HUES48 (cell line): ENCODE results near the gene HJV.
A peak's percentile ranks its signal among the peaks of the same experiment; 100 is the strongest.
"Not testable (repeated sequence)": the region's sequence is repeated elsewhere in the genome, so short reads cannot be mapped to it uniquely, and the experiment has no call there.

Source experiments
- H3K27ac ChIP-seq: one replicate; pipeline ENCODE4 v1.7.0; 2013; ENCODE audit warnings: low read depth, low read length, inconsistent platforms
- H3K27me3 ChIP-seq: 2 replicates; pipeline ENCODE4 v1.6.1; 2013; ENCODE audit warnings: mild to moderate bottlenecking, low read length; ENCODE audit not compliant: control insufficient read depth, insufficient read depth
- H3K36me3 ChIP-seq: 2 replicates; pipeline ENCODE4 v1.6.1; 2013; ENCODE audit warnings: low read length; ENCODE audit not compliant: control insufficient read depth, insufficient read depth
- H3K4me1 ChIP-seq: 2 replicates; pipeline ENCODE4 v1.6.1; 2013; ENCODE audit warnings: mild to moderate bottlenecking, low read length; ENCODE audit not compliant: control insufficient read depth, insufficient read depth
- H3K4me3 ChIP-seq: 2 replicates; pipeline ENCODE4 v1.5.1; 2013; ENCODE audit warnings: mild to moderate bottlenecking, low read depth, low read length
- H3K9ac ChIP-seq: 2 replicates; pipeline ENCODE4 v1.6.1; 2013; ENCODE audit warnings: mild to moderate bottlenecking, low read depth, low read length, moderate library complexity
- H3K9me3 ChIP-seq: 2 replicates; pipeline ENCODE4 v1.6.1; 2013; ENCODE audit warnings: low read length; ENCODE audit not compliant: control insufficient read depth, insufficient read depth

Gene HJV

DNA sequence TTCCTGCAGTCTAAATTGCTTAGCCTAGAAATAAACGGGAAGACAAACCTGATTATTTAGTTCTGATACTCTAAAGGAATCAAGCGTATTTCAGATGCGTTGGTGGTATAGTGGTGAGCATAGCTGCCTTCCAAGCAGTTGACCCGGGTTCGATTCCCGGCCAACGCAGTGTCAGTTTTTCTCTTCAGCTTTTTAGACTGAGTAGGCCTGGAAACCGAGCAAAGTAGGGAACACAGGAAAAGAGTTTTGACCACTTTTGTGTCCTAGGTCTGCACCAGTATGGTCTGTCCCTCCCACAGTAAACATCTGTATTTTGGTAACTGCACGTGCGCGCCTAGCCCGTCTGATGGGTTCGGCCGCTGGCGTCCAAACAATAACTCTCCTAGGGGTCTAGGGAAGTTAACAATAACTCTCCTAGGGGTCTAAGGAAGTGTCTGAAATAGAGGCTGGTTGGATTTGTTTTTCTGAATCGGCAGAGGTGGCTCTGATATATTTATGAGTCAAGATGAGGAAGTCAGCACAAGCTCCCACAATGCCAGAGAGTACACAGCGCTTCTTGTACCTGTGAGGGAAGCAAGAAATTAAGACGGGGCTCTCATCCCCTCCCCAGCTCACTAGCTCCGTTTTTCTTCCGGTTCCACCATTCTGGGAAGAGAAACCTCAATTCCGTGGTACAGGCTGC lies 15.6 kb upstream of the HJV start:
- no peaks in the 10 kb centered on the region for H3K36me3 ChIP-seq
- peak overlapping the region; percentile 72 for H3K27ac ChIP-seq
- no peaks in the 10 kb centered on the region for H3K27me3 ChIP-seq
- no peaks in the 10 kb centered on the region for H3K9me3 ChIP-seq
- H3K4me1 ChIP-seq: peaks cover 8% of the 10 kb centered on the region
- H3K4me3 ChIP-seq: peak overlapping the region; percentile 100
- H3K9ac ChIP-seq: peak overlapping the region; percentile 96

DNA sequence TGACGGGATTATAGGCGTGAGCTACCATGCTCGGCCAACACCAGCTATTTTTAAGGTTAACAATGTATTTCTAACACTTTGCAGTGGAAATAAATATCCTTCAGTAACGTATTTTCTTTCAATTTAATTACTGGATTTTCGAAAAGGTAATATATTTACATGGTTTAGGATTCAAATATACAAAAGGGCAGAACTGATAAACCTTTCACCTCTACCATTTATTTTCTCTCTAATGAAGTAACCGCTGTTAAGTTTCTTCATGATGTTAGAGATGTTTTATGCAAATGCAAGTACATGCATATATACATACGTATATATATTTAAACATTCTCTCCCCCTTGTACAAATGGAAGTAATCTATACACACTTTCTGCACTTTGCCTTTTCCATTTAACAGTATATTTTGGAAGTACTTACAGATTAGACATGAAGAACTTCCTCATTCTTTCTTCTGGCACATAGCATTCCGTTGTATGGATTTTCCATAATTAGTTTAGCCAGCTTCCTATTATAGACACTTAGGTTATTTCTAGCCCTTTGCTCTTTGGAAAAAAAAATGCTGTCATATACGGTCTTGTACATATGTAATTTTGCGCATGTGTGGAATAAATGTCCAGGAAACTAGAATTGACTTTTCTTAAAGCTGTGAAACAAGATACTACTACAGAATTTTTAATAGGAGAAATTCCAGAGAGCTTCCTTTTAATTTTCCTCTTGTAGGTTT lies 14.9 kb upstream of the HJV start:
- H3K9ac ChIP-seq: no peak overlapping the region
- no peak overlapping the region for H3K27ac ChIP-seq
- no peaks in the 10 kb centered on the region for H3K27me3 ChIP-seq
- H3K9me3 ChIP-seq: no peaks in the 10 kb centered on the region
- peaks cover 8% of the 10 kb centered on the region for H3K4me1 ChIP-seq
- peak overlapping the region; percentile 100 for H3K4me3 ChIP-seq
- no peaks in the 10 kb centered on the region for H3K36me3 ChIP-seq

DNA sequence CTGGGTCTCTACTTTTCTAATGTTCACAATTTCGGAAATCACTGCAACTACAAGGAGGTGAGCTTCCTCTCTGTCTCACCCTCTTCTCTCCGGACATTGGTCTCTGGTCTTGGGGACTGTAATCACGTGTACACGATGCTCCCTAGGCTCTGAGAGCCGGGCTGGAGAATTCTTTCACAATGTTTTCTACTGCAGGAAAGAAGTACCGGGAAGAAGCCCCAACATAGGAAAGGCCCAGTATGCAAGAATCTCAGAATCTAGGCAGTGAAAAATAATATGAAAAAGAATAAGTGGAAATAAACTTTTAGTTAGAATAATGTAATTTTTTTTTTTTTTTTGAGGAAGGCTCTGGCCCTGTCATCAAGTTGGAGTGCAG lies 13.5 kb upstream of the HJV start:
- H3K9ac ChIP-seq: peak overlapping the region; percentile 14
- peaks cover 8% of the 10 kb centered on the region for H3K4me1 ChIP-seq
- H3K9me3 ChIP-seq: no peaks in the 10 kb centered on the region
- no peak overlapping the region for H3K27ac ChIP-seq
- H3K36me3 ChIP-seq: no peaks in the 10 kb centered on the region
- no peaks in the 10 kb centered on the region for H3K27me3 ChIP-seq
- H3K4me3 ChIP-seq: peak overlapping the region; percentile 56

DNA sequence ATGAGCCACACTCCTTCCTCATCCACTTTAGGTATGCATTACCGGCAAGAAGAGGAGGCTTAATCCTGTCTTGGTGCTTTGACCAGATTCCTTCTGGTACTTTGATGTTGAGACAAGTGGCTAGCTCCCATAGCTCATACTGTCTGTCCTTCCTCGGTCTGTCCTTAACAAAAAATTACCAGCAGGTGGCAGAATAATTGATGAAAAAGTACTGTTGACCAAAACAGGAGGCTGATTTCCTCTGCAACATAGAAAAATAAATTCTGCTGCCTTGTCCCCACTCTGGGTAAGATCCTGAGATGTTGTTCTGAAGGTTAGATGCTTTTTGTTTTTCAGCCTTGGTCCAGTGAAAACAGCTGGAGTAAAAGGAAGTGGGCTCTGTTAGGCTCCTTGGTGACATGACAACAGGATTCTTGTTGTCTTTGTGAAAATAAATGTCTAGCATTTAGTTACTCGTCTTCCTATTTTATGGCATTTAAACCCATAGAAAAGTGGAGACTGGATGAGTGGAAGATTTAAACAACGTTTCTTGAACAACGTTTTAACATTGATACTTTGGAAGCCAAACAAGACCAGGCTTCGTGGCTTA lies 11.2 kb upstream of the HJV start:
- Histone ChIP-seq H3K27ac (no peak overlapping the region), H3K9me3 (no peaks in the 10 kb centered on the region), H3K9ac (no peak overlapping the region), H3K36me3 (no peaks in the 10 kb centered on the region), H3K4me1 (peaks cover 8% of the 10 kb centered on the region), H3K27me3 (no peaks in the 10 kb centered on the region), H3K4me3 (no peak overlapping the region)

DNA sequence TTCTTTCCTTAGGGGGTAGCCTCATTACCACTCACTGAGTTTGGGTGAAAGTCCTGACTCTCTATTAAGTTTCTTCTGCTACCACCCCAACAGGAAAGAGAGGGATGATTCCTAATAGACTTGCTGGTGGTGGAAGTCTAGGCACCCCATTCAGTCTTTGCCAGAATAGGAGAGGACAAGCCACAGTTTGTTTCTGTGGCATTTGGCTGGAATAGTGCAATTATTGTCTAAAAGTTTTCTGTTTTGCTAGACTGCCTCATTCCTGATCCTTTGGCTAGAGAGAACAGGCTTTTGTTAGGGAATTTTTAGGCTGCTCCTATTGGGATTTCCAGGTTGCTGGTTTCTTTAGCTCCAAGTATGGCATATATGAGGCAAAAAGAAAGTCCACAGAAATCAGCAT lies 9.9 kb upstream of the HJV start:
- H3K27me3 ChIP-seq: no peaks in the 10 kb centered on the region
- no peak overlapping the region for H3K4me3 ChIP-seq
- peaks cover 7% of the 10 kb centered on the region for H3K4me1 ChIP-seq
- no peak overlapping the region for H3K9ac ChIP-seq
- H3K27ac ChIP-seq: no peak overlapping the region
- H3K9me3 ChIP-seq: no peaks in the 10 kb centered on the region
- H3K36me3 ChIP-seq: no peaks in the 10 kb centered on the region

DNA sequence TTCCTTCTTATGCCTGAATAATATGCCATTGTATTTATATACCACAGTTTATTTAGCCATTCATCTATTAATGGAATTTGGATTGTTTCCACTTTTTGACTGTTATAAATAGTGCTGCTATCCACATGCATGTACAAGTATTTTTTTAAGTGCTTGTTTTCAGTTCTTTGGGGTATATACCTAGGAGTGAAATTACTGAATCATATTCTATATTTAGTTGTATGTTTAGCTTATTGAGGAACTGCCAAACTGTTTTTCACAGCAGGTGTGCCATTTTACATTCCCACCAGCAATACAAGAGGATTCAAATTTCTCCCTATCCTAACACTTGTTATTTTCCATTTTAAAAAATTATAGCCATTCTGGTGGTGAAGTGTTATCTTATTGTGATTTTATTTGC lies 7.6 kb upstream of the HJV start:
- no peaks in the 10 kb centered on the region for H3K9me3 ChIP-seq
- H3K27ac ChIP-seq: no peak overlapping the region
- no peaks in the 10 kb centered on the region for H3K36me3 ChIP-seq
- no peaks in the 10 kb centered on the region for H3K4me1 ChIP-seq
- H3K27me3 ChIP-seq: no peaks in the 10 kb centered on the region
- H3K9ac ChIP-seq: no peak overlapping the region
- no peak overlapping the region for H3K4me3 ChIP-seq

DNA sequence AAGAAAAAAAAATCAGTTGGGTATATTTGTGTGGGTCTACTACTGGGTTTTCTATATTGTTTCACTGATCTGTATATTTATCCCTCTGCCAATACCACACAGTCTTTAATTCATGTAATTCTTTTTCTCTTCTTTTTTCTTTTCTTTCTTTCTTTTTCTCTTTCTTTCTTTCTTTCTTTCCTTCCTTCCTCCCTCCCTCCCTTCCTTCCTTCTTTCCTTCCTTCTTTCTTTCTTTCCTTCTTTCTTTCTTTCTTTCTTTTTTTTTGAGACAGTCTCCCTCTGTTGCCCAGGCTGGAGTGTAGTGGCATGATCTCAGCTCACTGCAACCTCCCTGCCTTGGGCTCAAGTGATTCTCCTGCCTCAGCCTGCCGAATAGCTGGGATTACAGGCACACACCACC lies 5.1 kb upstream of the HJV start:
- H3K4me1 ChIP-seq, H3K27ac ChIP-seq, H3K9ac ChIP-seq, H3K4me3 ChIP-seq, H3K36me3 ChIP-seq, H3K27me3 ChIP-seq, H3K9me3 ChIP-seq: not testable (repeated sequence)

DNA sequence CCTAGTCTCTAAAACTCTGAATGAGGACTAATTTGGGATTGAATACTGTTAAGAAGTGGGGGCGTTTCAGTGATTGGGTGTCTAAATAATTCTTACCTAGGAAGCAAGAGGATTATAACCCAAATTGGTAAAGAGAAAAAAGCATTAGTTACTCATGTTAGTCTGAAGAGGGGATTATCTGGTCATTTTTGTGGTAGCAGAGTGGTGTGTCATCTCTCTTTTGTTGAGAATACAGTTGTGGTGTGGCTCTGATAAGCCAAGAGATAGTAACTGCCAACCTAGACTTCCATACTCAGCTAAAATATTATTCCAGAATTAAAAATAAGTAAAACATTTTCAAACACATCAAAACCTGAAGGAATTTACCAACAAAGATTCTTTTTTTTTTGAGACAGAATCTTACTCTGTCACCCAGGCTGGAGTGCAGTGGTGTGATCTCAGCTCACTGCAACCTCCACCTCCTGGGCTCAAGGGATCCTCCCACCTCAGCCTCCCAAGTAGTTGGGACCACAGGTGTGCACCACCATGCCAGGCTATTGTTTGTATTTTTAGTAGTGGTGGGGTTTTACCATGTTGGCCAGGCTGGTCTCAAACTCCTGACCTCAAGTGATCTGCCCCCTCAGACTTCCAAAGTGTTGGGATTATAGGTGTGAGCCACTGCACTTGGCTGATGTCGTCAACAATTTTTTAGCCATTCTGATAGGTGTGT lies 4.4 kb upstream of the HJV start:
- peaks cover 11% of the 10 kb centered on the region; the same call in 1 of the 2 replicates for H3K27me3 ChIP-seq
- not testable (repeated sequence) for H3K9ac ChIP-seq, H3K4me3 ChIP-seq, H3K9me3 ChIP-seq, H3K36me3 ChIP-seq, H3K4me1 ChIP-seq, H3K27ac ChIP-seq

DNA sequence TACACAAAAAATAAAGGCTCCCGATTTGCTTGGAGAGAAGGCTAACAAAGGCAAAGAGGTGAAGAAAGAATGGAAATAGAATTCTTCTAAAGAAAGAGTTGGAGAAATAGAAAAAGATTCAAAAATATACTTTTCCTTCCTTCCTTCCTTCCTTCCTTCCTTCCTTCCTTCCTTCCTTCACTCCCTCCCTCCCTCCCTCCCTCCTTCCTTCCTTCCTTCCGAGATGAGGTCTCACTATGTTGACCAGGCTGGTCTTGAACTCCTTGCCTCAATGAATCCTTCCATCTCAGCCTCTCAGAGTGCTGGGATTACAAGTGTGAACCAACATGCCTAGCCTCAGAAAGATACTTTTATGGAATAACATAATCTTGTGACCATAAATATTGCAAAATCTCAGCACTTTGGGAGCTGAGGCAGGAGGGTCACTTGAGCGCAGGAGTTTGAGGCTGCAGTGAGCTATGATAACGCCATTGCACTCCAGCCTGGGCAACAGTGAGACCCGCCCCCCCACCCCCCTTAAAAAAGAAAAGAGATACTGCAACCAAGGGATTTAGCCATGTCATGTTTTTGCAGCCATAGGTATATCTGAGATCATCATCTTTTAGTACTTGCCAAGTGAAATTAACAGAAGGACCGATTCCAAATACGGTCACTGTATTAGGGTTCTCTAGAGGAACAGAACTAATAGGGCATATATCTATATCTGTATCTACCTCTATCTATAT lies 1.0 kb upstream of the HJV start:
- Histone ChIP-seq H3K4me1 (peaks cover 15% of the 10 kb centered on the region; the same call in 1 of the 2 replicates), H3K27ac (no peak overlapping the region), H3K9me3 (no peaks in the 10 kb centered on the region), H3K27me3 (peaks cover 43% of the 10 kb centered on the region), H3K9ac (no peak overlapping the region), H3K36me3 (no peaks in the 10 kb centered on the region), H3K4me3 (no peak overlapping the region)

DNA sequence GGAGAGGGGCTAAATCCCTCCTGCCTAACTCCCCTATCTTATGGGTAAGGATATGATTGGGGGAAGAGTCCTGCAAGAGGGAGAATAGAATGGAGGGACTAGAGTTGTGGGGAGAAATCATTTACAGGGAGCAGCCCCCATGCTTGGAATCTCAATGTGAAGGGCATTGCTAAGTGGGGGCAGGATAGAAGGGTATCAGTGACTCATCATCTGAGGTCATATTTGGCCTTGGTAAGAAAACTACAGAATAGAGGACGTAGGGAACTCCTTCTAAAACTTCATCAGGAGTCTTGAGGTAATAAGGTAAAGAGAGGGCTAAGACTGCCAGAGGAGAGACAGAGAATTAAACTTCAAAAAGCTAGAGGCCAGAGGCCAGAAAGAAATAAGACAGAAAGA lies 487 bp downstream of the HJV start:
- Histone ChIP-seq H3K4me3 (no peak overlapping the region), H3K27ac (no peak overlapping the region), H3K36me3 (no peaks in the 10 kb centered on the region)

More for the DNA sequence above, 487 bp downstream of the HJV start:
- peaks cover 53% of the 10 kb centered on the region for H3K27me3 ChIP-seq
- H3K9ac ChIP-seq: no peak overlapping the region
- H3K4me1 ChIP-seq: peaks cover 15% of the 10 kb centered on the region; the same call in 1 of the 2 replicates
- no peaks in the 10 kb centered on the region for H3K9me3 ChIP-seq
